HG03139 (cell line): Measurements from ENCODE around the gene OR6B2.

ENCODE experiments used
- ATAC-seq: cut with Tn5 transposase; IDR thresholded peaks from one replicate; pipeline ENCODE4 v1.9.1; 2021; ENCODE audit not compliant: unreplicated experiment

The OR6B2 gene

GRCh38 chr2:240042740-240043139 is 12.5 kb upstream of the OR6B2 start:
- no peak for ATAC-seq

GRCh38 chr2:240041363-240041762 is 11.1 kb upstream of the OR6B2 start:
- ATAC-seq = no peak

- ATAC-seq = no peak
Observed at GRCh38 chr2:240037358-240037757, 7.1 kb upstream of the OR6B2 start.

- no peak for ATAC-seq
Observed at GRCh38 chr2:240033330-240033678, 3.1 kb upstream of the OR6B2 start.

- ATAC-seq = no peak
Observed at GRCh38 chr2:240032406-240033329, 2.4 kb upstream of the OR6B2 start.

- peak; percentile 17 for ATAC-seq
Observed at GRCh38 chr2:240024766-240025165, 5.5 kb downstream of the OR6B2 start.

GRCh38 chr2:240023792-240024191 is 6.4 kb downstream of the OR6B2 start:
- no peak for ATAC-seq

GRCh38 chr2:240021488-240022104 is 8.6 kb downstream of the OR6B2 start:
- no peak for ATAC-seq

GRCh38 chr2:240018071-240018750 is 12.0 kb downstream of the OR6B2 start:
- ATAC-seq = no peak

GRCh38 chr2:240014327-240014726 is 15.9 kb downstream of the OR6B2 start:
- no peak for ATAC-seq

GRCh38 chr2:240013343-240013742 is 16.9 kb downstream of the OR6B2 start:
- no peak for ATAC-seq

GRCh38 chr2:240002983-240003382 is 27.2 kb downstream of the OR6B2 start:
- no peak for ATAC-seq

- ATAC-seq = no peak
Observed at GRCh38 chr2:240000671-240001070, 29.6 kb downstream of the OR6B2 start.

- no peak for ATAC-seq
Observed at GRCh38 chr2:239997686-239998409, 32.4 kb downstream of the OR6B2 start.

- ATAC-seq = no peak
Observed at GRCh38 chr2:239994086-239994485, 36.1 kb downstream of the OR6B2 start.

- ATAC-seq = no peak
Observed at GRCh38 chr2:239993291-239993690, 36.9 kb downstream of the OR6B2 start.

- ATAC-seq = no peak
Observed at GRCh38 chr2:239991689-239992314, 38.4 kb downstream of the OR6B2 start.

- ATAC-seq = no peak
Observed at GRCh38 chr2:239990966-239991365, 39.3 kb downstream of the OR6B2 start.

GRCh38 chr2:239985356-239985755 is 44.9 kb downstream of the OR6B2 start:
- no peak for ATAC-seq

- no peak for ATAC-seq
Observed at GRCh38 chr2:239984421-239985194, 45.6 kb downstream of the OR6B2 start.
